HEK293 (cell line): ENCODE results near the gene FEZF1.
A peak's percentile ranks its signal among the peaks of the same experiment; 100 is the strongest.

Experiments used
- CTCF ChIA-PET: fragments of 350-600 bp; formaldehyde crosslinking; extraction: SDS; loops from one replicate; lab custom pipeline; 2021; ENCODE audit warnings: antibody characterized with exemption; lab: Yijun Ruan, JAX
- POLR2A ChIA-PET: fragments of 300-600 bp; formaldehyde crosslinking; extraction: SDS; loops from one replicate; lab custom pipeline; 2020; ENCODE audit warnings: antibody characterized with exemption, inconsistent platforms; lab: Yijun Ruan, JAX
- H3K27ac ChIP-seq: fragments of 200-500 bp; sonication (Bioruptor generic); 2 replicates; pipeline ENCODE4 v1.5.1; 2014; ENCODE audit warnings: low read depth, low read length, control low read depth, inconsistent platforms; ENCODE audit errors: extremely low read depth
- H3K36me3 ChIP-seq, 2 experiments: fragments of 200-500 bp in 1 of 2; sonication (Bioruptor generic) in 1 of 2; 1 replicate in 1 of 2; 2 replicates in 1 of 2; pipeline ENCODE4 v1.5.1; 2014 to 2017; ENCODE audit warnings: inconsistent platforms in 2 of 2, low read length in 2 of 2; ENCODE audit not compliant: control insufficient read depth in 2 of 2, insufficient read depth in 1 of 2
- H3K4me1 ChIP-seq: fragments of 200-500 bp; sonication (Bioruptor generic); 2 replicates; pipeline ENCODE4 v1.5.1; 2014; ENCODE audit warnings: mild to moderate bottlenecking, low read length, inconsistent platforms; ENCODE audit not compliant: control insufficient read depth, insufficient read depth
- H3K4me3 ChIP-seq: 2 replicates; pipeline ENCODE4 v1.5.1; 2011; ENCODE audit warnings: low read depth, mild to moderate bottlenecking, control low read depth, low read length, moderate library complexity
- H3K9me3 ChIP-seq: fragments of 200-500 bp; sonication (Bioruptor generic); 2 replicates; pipeline ENCODE4 v1.5.1; 2014; ENCODE audit warnings: low read depth, low read length, inconsistent platforms; ENCODE audit not compliant: control insufficient read depth, insufficient read depth
- CTCF ChIP-seq: fragments of 450-650 bp; formaldehyde crosslinking; IDR thresholded peaks from 2 replicates; pipeline ENCODE4 v1.5.1; 2016; ENCODE audit warnings: missing biosample characterization, missing genetic modification characterization
- GLIS1 ChIP-seq: fragments of 450-650 bp; formaldehyde crosslinking; IDR thresholded peaks from 2 replicates; pipeline ENCODE4 v1.5.1; 2016; ENCODE audit warnings: missing biosample characterization, missing genetic modification characterization
- HOXD13 ChIP-seq: sonication (generic); formaldehyde crosslinking; IDR thresholded peaks from 2 replicates; pipeline ENCODE4 v1.8.0; 2022; ENCODE audit warnings: missing genetic modification reagents, borderline replicate concordance
- INSM2 ChIP-seq: fragments of 450-650 bp; formaldehyde crosslinking; IDR thresholded peaks from 2 replicates; pipeline ENCODE4 v1.5.1; 2016; ENCODE audit warnings: missing biosample characterization, missing genetic modification characterization
- MEIS1 ChIP-seq: sonication (generic); formaldehyde crosslinking; IDR thresholded peaks from 2 replicates; pipeline ENCODE4 v1.8.1; 2022; ENCODE audit warnings: missing genetic modification reagents, mild to moderate bottlenecking, borderline replicate concordance
- SETDB1 ChIP-seq: IDR thresholded peaks from one replicate; pipeline ENCODE4 v1.6.1; 2017; ENCODE audit warnings: mild to moderate bottlenecking, low read length, moderate library complexity, mixed read lengths; ENCODE audit not compliant: insufficient read length
- ZBTB7A ChIP-seq: fragments of 450-650 bp; formaldehyde crosslinking; IDR thresholded peaks from 2 replicates; pipeline ENCODE4 v1.5.1; 2016; ENCODE audit warnings: low read depth, missing biosample characterization, missing genetic modification characterization
- ZNF157 ChIP-seq: fragments of 450-650 bp; formaldehyde crosslinking; IDR thresholded peaks from 2 replicates; pipeline ENCODE4 v1.5.1; 2016; ENCODE audit warnings: missing biosample characterization, missing genetic modification characterization
- ZNF324 ChIP-seq: fragments of 450-650 bp; formaldehyde crosslinking; IDR thresholded peaks from 2 replicates; pipeline ENCODE4 v1.5.1; 2016; ENCODE audit warnings: missing biosample characterization, missing genetic modification characterization
- ZNF544 ChIP-seq: fragments of 450-650 bp; formaldehyde crosslinking; IDR thresholded peaks from 2 replicates; pipeline ENCODE4 v1.5.0; 2017; ENCODE audit warnings: missing biosample characterization, missing genetic modification characterization
- ZNF624 ChIP-seq: fragments of 450-650 bp; formaldehyde crosslinking; IDR thresholded peaks from 2 replicates; pipeline ENCODE4 v1.5.1; 2017; ENCODE audit warnings: missing biosample characterization, missing genetic modification characterization
- ZNF785 ChIP-seq: fragments of 450-650 bp; formaldehyde crosslinking; IDR thresholded peaks from 2 replicates; pipeline ENCODE4 v1.5.1; 2016; ENCODE audit warnings: missing biosample characterization, missing genetic modification characterization
- ZNF792 ChIP-seq: fragments of 450-650 bp; formaldehyde crosslinking; IDR thresholded peaks from 2 replicates; pipeline ENCODE4 v1.5.1; 2016; ENCODE audit warnings: missing biosample characterization, missing genetic modification characterization
- ZNF837 ChIP-seq: fragments of 450-650 bp; formaldehyde crosslinking; IDR thresholded peaks from 2 replicates; pipeline ENCODE4 v1.5.1; 2016; ENCODE audit warnings: missing biosample characterization, missing genetic modification characterization
- TF ChIP-seq, protein P1 (sequence below): fragments of 450-650 bp; formaldehyde crosslinking; IDR thresholded peaks from 2 replicates; pipeline ENCODE4 v1.5.1; 2017; ENCODE audit warnings: missing biosample characterization, missing genetic modification characterization
- TF ChIP-seq, protein P2 (sequence below): fragments of 450-650 bp; formaldehyde crosslinking; IDR thresholded peaks from 2 replicates; pipeline ENCODE4 v1.5.1; 2016; ENCODE audit warnings: missing biosample characterization, missing genetic modification characterization

Gene FEZF1

DNA sequence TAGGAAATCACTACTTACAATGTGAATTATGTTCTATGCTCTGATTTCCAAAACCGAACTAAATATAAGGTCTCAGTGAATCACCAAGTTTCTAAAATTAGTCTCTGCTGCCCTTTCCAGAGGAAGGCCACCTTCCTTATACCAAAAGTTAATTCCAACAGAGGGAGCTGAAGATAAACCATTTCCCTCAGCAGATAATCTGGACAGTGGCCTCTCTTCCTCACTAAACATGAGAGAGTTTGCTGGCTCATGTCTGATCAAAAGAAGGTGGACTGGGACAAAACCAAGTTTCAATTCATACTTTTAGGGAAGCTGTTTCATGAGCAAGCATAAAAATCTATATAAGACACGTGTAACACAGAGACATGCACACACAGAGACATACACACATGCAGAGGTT is 6.4 kb downstream of the FEZF1 start:
- CTCF ChIA-PET, result interaction anchor here (1.3 to 1.6 kb wide), 2 partner anchors 205 to 230 kb away, joined by 3 to 5 read pairs; no protein-coding TSS in a partner anchor

DNA sequence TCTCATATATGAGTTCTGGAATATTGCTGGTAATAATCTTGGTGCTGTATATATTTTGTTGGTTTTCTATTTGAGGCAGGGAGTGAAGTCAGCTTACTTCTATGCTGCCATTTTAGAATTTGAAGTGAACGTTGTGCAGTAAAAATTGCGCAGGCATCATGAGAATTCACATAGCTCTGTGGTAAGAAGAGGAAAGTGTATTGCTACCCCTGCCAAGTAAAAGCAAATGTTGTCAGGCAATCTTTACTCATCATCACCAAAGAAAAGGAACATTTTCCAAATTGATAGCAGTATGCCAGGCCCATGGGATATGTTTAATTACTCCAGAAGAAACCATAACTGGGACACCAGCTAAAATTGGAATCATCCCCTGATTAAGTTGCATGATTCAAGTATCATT is 13.4 kb downstream of the FEZF1 start:
- ChIA-PET POLR2A (no interaction called here), CTCF (interaction anchor here (0.7 to 1.0 kb wide), 3 partner anchors 221 to 271 kb away, joined by 3 read pairs; no protein-coding TSS in a partner anchor)
- H3K4me1 ChIP-seq, result no peaks in the 10 kb centered on the region
- TF ChIP-seq ZNF157 (tag by site-specific recombination), result peak; percentile 98
- no peak for TF ChIP-seq ZNF544 (tag by site-specific recombination)
- TF ChIP-seq INSM2 (tag by site-specific recombination), result no peak
- peak; percentile 41 for TF ChIP-seq SETDB1
- TF ChIP-seq ZNF785 (tag by site-specific recombination), result no peak
- H3K4me3 ChIP-seq, result no peak overlapping the region
- no peaks in the 10 kb centered on the region for H3K9me3 ChIP-seq
- no peaks in the 10 kb centered on the region for H3K36me3 ChIP-seq
- H3K27ac ChIP-seq, result no peak overlapping the region

More for the DNA sequence above, 6.4 kb downstream of the FEZF1 start:
- no peak overlapping the region for H3K27ac ChIP-seq
- no peak for TF ChIP-seq INSM2 (tag by site-specific recombination)
- no peak for TF ChIP-seq GLIS1 (tag by site-specific recombination)
- TF ChIP-seq, protein P1, sequence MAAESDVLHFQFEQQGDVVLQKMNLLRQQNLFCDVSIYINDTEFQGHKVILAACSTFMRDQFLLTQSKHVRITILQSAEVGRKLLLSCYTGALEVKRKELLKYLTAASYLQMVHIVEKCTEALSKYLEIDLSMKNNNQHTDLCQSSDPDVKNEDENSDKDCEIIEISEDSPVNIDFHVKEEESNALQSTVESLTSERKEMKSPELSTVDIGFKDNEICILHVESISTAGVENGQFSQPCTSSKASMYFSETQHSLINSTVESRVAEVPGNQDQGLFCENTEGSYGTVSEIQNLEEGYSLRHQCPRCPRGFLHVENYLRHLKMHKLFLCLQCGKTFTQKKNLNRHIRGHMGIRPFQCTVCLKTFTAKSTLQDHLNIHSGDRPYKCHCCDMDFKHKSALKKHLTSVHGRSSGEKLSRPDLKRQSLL (tag by site-specific recombination), result no peak
- TF ChIP-seq HOXD13, result no peak
- no peak for TF ChIP-seq ZNF837 (tag by site-specific recombination)
- no peak for TF ChIP-seq ZNF792 (tag by site-specific recombination)
- TF ChIP-seq ZNF624 (tag by site-specific recombination), result no peak
- no peak for TF ChIP-seq MEIS1
- TF ChIP-seq, all 188 proteins: peak for 0
- Histone ChIP-seq H3K9me3 (no peaks in the 10 kb centered on the region), H3K4me1 (no peaks in the 10 kb centered on the region), H3K36me3 (no peaks in the 10 kb centered on the region), H3K4me3 (no peak overlapping the region)
- POLR2A ChIA-PET, result no interaction called here

DNA sequence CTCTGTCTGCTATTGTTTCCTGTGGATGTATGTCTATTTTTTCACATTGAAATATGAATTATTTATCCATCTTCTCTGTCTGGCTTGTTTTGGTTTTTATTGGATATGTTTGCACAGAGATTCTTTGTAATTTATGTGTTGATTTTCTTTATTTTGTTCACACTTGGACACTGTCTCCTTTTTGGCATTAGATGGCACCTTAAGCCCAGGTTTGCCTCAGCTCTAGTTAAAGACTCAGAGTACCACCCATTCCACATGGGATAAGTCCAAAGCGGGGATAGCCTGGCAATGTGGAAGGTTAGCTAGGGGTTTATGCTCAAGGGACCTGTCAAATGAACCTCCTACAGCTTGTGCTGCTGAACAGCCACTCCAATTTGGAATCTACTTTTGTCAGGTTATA is 14.1 kb downstream of the FEZF1 start:
- no peaks in the 10 kb centered on the region for H3K9me3 ChIP-seq
- no peaks in the 10 kb centered on the region for H3K4me1 ChIP-seq

More for the DNA sequence above, 14.1 kb downstream of the FEZF1 start:
- no peak overlapping the region for H3K4me3 ChIP-seq
- no peaks in the 10 kb centered on the region for H3K36me3 ChIP-seq
- TF ChIP-seq, protein P2, sequence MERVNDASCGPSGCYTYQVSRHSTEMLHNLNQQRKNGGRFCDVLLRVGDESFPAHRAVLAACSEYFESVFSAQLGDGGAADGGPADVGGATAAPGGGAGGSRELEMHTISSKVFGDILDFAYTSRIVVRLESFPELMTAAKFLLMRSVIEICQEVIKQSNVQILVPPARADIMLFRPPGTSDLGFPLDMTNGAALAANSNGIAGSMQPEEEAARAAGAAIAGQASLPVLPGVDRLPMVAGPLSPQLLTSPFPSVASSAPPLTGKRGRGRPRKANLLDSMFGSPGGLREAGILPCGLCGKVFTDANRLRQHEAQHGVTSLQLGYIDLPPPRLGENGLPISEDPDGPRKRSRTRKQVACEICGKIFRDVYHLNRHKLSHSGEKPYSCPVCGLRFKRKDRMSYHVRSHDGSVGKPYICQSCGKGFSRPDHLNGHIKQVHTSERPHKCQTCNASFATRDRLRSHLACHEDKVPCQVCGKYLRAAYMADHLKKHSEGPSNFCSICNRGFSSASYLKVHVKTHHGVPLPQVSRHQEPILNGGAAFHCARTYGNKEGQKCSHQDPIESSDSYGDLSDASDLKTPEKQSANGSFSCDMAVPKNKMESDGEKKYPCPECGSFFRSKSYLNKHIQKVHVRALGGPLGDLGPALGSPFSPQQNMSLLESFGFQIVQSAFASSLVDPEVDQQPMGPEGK (tag by site-specific recombination), result no peak
- TF ChIP-seq ZBTB7A (tag by site-specific recombination), result no peak
- 0 out of 2 replicates have a peak, but pooled peaks have one; percentile 14 for TF ChIP-seq CTCF
- TF ChIP-seq ZNF324 (tag by site-specific recombination), result no peak
- CTCF ChIA-PET, result interaction anchor here (0.5 to 1.0 kb wide), 3 partner anchors 221 to 271 kb away, joined by 3 read pairs; no protein-coding TSS in a partner anchor
- POLR2A ChIA-PET, result no interaction called here
- H3K27ac ChIP-seq, result no peak overlapping the region
